ENCODE measurements around the gene KRT222.

Gene KRT222

GRCh38 chr17:40613467-40614154 lies 51.4 kb downstream of the KRT222 start:
- no peak for DNase-seq (ENCODE audit: low spot score in 2 of 2)
- ATAC-seq: no peak
- Mint-ChIP-seq H3K4me1 (peaks cover 84% of the 10 kb centered on the region), H3K36me3 (no peaks in the 10 kb centered on the region), H3K27ac (peak overlapping the region; percentile 69), H3K4me3 (peak overlapping the region; percentile 31), H3K9me3 (no peaks in the 10 kb centered on the region)

DNA sequence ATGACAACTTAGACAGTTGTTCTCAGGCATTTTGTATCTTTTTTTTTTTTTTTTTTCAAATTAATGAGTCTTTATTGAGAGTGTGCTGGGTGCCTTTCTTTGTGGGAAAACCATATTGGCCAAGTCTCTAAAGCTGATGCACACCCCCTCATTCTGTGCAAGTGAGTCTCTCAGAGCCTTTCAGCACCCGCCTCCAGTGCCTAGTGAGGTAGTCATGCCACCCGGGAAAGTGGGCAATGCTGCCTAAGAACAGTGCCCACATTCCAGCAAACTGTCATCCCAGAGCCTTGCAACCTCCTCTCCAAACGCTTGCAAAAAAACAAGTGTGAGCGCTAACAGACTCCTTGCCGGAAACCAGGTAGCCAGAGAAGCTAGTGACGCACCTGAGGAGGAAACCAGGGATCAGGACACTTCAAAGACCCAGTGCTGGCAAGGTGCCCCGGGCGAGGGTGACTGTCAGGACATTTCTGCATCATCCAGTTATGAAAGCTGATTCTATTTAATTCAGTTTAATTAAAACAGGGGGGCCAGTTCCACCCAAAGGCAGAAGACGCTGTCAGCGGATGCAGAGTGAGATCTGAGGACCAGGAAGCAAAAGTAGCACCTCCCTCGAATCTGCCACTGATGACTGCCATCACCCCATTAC lies 52.3 kb downstream of the KRT222 start:
- DNase-seq (ENCODE audit: low spot score in 2 of 2): no peak
- Mint-ChIP-seq H3K36me3 (no peaks in the 10 kb centered on the region), H3K27ac (peak overlapping the region; percentile 69), H3K4me3 (peak overlapping the region; percentile 31), H3K9me3 (no peaks in the 10 kb centered on the region), H3K4me1 (peaks cover 92% of the 10 kb centered on the region)
- no peak for ATAC-seq

DNA sequence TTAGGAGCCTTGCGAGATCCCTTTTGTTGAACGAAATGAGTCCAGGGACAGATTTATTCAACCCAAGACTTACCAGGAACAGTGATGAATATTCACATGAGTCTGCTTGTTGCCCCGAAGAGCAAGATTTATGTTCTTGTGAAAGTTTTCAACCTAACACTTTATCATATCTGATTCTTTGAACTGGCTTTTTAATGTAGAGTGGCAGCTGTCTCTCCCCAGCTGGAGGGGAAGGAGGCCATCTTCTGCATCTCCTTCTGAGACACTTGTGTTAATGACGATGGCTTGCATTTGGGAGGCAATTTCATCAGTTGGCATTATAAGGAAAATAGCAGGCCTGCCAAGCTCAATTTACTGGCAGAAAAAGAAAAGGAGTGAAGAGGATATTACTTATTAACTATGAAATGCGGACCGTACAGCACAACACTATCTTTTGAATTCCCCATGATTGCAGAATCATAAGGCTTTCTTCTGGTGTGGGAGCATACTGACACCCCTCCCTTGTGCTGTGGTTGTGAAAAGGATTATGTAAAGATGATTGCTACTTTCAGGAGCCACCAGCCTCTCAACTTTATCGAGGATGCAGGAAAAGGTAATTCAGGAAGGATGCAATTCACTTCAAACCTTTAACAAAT lies 53.0 kb downstream of the KRT222 start:
- Mint-ChIP-seq H3K4me3 (peak overlapping the region; percentile 11), H3K4me1 (peaks cover 92% of the 10 kb centered on the region), H3K9me3 (no peaks in the 10 kb centered on the region), H3K27ac (no peak overlapping the region), H3K36me3 (no peaks in the 10 kb centered on the region)
- DNase-seq (ENCODE audit: low spot score in 2 of 2) (no peak), ATAC-seq (no peak)

DNA sequence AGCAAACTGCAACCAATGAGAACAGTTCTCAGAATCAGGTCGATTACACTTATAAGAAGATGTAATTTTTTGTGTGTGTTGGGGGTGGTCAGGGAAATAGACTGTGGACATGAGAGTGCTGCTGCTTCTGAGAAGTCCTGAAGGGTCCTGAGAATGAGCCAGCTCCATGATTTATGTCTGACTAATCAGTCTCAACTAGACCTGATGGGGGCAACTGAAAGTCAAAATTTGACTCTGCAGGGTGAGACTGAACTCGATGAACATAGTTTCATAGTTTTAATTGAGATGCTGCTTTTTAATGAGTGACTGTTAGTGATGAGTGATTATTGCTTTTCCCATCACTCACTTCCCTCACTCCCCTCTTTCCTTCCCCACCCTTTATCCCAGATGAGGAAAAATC lies 54.6 kb downstream of the KRT222 start:
- peak in 1 of 2 donors; percentile 69 for DNase-seq (ENCODE audit: low spot score in 2 of 2)

GRCh38 chr17:40608061-40608581 lies 56.9 kb downstream of the KRT222 start:
- Mint-ChIP-seq H3K36me3 (peaks cover under 1% of the 10 kb centered on the region), H3K4me3 (peak overlapping the region; percentile 53), H3K27ac (peak overlapping the region; percentile 92), H3K4me1 (peaks cover 91% of the 10 kb centered on the region), H3K9me3 (no peaks in the 10 kb centered on the region)
- ATAC-seq (peak; percentile 86), DNase-seq (ENCODE audit: low spot score in 2 of 2) (peak in 1 of 2 donors; percentile 69)

More for the DNA sequence above, 54.6 kb downstream of the KRT222 start:
- Mint-ChIP-seq H3K9me3 (no peaks in the 10 kb centered on the region), H3K36me3 (no peaks in the 10 kb centered on the region), H3K4me1 (peaks cover 89% of the 10 kb centered on the region), H3K4me3 (peak overlapping the region; percentile 35), H3K27ac (peak overlapping the region; percentile 44)
- peak; percentile 67 for ATAC-seq

DNA sequence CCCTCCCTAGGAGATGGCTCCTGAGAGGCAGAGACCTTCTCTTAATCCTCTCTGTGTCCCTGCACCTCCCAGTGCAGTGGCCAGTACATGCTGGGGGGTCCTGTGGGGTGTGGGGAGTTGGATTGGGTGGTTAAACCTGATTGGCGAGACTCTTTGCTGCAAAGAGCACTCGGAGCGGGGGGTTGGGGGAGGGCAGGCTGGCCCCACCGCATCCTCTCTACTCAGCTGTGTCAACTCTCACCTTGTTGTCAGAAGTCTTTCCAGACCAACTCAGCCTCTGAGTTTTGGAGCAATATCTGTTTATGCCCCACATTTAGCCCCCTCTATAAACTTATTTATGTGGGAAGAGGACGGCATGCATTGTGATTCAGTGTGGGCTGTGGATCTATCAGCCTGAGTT lies 57.3 kb downstream of the KRT222 start:
- peak; percentile 48 for ATAC-seq
- Mint-ChIP-seq H3K4me1 (peaks cover 91% of the 10 kb centered on the region), H3K27ac (peak overlapping the region; percentile 92), H3K36me3 (peaks cover 5% of the 10 kb centered on the region), H3K9me3 (no peaks in the 10 kb centered on the region), H3K4me3 (peak overlapping the region; percentile 53)
- no peak for DNase-seq (ENCODE audit: low spot score in 2 of 2)

- Mint-ChIP-seq H3K27ac (peak overlapping the region; percentile 92), H3K36me3 (peaks cover 8% of the 10 kb centered on the region), H3K4me3 (peak overlapping the region; percentile 53), H3K4me1 (peaks cover 92% of the 10 kb centered on the region), H3K9me3 (no peaks in the 10 kb centered on the region)
- DNase-seq (ENCODE audit: low spot score in 2 of 2): no peak
- ATAC-seq: no peak
Observed at GRCh38 chr17:40606548-40607353, 58.2 kb downstream of the KRT222 start.

DNA sequence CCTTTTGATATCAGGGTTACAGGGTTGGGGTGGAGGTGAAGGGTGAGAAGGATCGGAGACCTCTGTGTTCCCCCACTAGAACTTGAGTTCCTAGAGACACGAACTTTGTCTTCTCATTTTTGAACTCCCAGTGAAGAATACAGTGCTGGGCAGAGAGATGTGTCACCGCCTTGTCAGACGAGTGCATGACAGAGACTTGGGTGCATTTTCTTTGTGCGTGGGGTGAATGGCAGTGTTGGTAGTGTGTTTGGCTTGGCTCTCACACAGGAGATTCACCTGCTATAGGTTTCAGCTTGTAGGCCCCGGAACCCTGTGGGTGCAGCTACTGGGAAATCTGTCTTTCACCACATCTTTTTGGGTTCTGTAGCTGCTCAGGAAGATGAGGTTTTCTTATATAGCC lies 59.7 kb downstream of the KRT222 start:
- Mint-ChIP-seq H3K36me3 (peaks cover 8% of the 10 kb centered on the region), H3K4me3 (peak overlapping the region; percentile 43), H3K9me3 (no peaks in the 10 kb centered on the region), H3K4me1 (peaks cover 84% of the 10 kb centered on the region), H3K27ac (peak overlapping the region; percentile 79)
- ATAC-seq (peak; percentile 85), DNase-seq (ENCODE audit: low spot score in 2 of 2) (peak in 1 of 2 donors; percentile 75)
